ENCODE results near the gene GPR22.

Gene GPR22

GRCh38 chr7:107494884-107495283 lies 25.0 kb downstream of the GPR22 start:
- no peak overlapping the region for H3K4me3 ChIP-seq (ENCODE audit: low read depth, low read length)
- TF ChIP-seq, protein P1, sequence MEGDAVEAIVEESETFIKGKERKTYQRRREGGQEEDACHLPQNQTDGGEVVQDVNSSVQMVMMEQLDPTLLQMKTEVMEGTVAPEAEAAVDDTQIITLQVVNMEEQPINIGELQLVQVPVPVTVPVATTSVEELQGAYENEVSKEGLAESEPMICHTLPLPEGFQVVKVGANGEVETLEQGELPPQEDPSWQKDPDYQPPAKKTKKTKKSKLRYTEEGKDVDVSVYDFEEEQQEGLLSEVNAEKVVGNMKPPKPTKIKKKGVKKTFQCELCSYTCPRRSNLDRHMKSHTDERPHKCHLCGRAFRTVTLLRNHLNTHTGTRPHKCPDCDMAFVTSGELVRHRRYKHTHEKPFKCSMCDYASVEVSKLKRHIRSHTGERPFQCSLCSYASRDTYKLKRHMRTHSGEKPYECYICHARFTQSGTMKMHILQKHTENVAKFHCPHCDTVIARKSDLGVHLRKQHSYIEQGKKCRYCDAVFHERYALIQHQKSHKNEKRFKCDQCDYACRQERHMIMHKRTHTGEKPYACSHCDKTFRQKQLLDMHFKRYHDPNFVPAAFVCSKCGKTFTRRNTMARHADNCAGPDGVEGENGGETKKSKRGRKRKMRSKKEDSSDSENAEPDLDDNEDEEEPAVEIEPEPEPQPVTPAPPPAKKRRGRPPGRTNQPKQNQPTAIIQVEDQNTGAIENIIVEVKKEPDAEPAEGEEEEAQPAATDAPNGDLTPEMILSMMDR (IDR thresholded peaks at IDR 0.05; ENCODE audit: low read depth, low read length), result no peak

DNA sequence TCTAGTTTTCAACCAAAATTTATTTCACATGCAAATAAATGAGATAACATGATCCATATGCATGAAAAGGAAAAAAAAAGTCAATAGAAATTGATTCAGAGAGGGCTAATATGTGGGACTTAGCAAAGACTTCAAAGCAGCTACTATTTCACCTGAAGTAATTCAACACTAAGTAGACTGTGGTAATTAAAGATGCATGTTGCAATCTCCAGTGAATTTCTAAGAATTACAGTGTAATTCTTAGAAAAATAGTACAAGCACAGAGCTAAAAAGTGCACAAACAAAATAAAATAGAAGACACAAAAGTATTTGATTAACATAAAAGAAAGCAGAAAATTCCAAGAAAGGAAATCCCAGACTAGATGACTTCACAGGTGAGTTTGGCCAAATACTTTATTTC lies 25.7 kb downstream of the GPR22 start:
- no peak overlapping the region for H3K4me3 ChIP-seq (ENCODE audit: low read depth, low read length)
- TF ChIP-seq, protein P1 (IDR thresholded peaks at IDR 0.05; ENCODE audit: low read depth, low read length), result no peak

GRCh38 chr7:107499731-107500130 lies 29.9 kb downstream of the GPR22 start:
- no peak overlapping the region for H3K4me3 ChIP-seq (ENCODE audit: low read depth, low read length)
- TF ChIP-seq, protein P1 (IDR thresholded peaks at IDR 0.05; ENCODE audit: low read depth, low read length), result no peak

DNA sequence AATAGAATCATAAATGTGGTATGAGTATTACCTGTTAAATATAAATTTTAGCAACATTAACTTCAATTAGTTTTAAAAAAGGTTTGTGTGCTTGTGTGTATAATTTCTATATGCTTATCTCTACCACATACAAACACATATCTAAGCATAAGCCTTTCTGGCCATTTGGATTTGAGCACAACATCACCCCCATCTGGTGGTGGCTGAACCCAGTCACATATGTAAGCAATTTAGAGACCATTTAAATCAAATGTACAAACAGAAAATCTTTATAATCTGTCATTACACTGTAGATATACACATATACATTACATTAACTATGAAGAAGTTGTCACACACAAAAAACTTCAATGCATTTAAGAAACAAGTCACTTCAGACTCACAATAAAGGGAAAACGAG lies 31.7 kb downstream of the GPR22 start:
- TF ChIP-seq, protein P1 (IDR thresholded peaks at IDR 0.05; ENCODE audit: low read depth, low read length), result no peak
- H3K4me3 ChIP-seq (ENCODE audit: low read depth, low read length), result no peak overlapping the region

DNA sequence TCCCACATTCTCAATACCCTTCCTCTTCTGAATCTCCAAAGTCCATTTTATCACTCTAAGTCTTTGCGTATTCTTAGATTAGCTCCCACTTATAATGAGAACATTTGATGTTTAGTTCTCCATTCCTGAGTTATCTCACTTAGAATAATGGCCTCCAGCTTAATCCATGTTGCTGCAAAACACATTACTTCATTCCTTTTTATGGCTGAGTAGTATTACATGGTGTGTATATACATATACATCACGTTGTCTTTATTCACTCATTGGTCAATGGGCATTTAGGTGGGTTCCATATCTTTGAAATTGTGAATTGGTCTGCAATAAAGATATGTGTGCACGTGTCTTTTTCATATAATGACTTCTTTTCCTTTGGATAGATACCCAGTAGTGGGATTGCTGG lies 32.3 kb downstream of the GPR22 start:
- TF ChIP-seq, protein P1 (IDR thresholded peaks at IDR 0.05; ENCODE audit: low read depth, low read length), result no peak
- H3K4me3 ChIP-seq (ENCODE audit: low read depth, low read length), result no peak overlapping the region

DNA sequence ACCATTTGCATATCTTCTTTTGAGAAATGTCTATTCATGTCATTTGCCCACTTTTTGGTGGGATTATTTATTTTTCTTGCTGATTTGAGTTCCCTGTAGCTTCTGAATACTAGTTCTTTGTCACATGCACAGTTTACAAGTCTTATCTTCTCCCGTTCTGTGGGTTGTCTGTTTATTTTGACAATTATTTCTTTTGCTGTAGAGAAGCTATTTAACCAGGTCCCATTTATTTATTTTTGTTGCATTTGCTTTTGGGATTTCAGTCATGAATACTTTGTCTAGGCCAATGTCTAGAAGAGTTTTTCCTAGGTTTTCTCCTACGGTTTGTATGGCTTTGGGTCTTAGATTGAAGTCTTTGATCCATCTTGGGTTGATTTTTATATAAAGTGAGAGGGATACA lies 32.9 kb downstream of the GPR22 start:
- no peak overlapping the region for H3K4me3 ChIP-seq (ENCODE audit: low read depth, low read length)
- TF ChIP-seq, protein P1 (IDR thresholded peaks at IDR 0.05; ENCODE audit: low read depth, low read length), result no peak

DNA sequence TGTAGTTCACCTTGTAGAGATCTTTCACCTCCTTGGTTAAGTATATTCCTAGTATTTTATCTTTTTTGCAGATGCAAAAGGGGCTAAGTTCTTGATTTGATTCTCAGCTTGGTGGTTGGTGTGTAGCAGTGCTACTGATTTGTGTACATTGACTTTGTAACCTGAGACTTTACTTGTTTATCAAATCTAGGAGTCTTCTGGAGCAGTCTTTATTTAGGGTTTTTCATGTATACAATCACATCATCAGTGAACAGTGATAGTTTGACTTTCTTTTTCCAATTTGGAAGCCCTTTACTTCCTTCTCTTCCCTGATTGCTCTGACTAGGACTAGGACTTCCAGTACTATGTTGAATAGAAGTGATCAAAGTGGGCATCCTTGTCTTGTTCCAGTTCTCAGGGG lies 33.8 kb downstream of the GPR22 start:
- H3K4me3 ChIP-seq (ENCODE audit: low read depth, low read length), result no peak overlapping the region
- TF ChIP-seq, protein P1 (IDR thresholded peaks at IDR 0.05; ENCODE audit: low read depth, low read length), result no peak
